ENCODE results near the gene SENP2. TPM values are rescaled to one million over a fixed set of nuclear protein-coding genes. Genes with fewer than 3 reads are reported as not detected.
"Not testable (repeated sequence)": the region's sequence is repeated elsewhere in the genome, so short reads cannot be mapped to it uniquely, and the experiment has no call there.

Gene SENP2
- total and polyA plus RNA-seq, 10 of the 15 experiments (the other 5 are each of a cell fraction or from before 2014, with no cell fraction given): 9.0 to 42.7 (median 25.1) TPM

GRCh38 chr3:185659942-185660921, 74.1 kb downstream of the SENP2 start (continued):
- TF ChIP-seq REST (IDR thresholded peaks at IDR 0.05; ENCODE audit: low read depth, low read length): no peak
- no peak for TF ChIP-seq POU2F2 (IDR thresholded peaks at IDR 0.05; ENCODE audit: borderline replicate concordance, low read depth, low read length)
- TF ChIP-seq SREBF2 (IDR thresholded peaks at IDR 0.05; ENCODE audit: low read length): no peak
- TF ChIP-seq HDAC6 (IDR thresholded peaks at IDR 0.05; ENCODE audit: unreplicated experiment): no peak
- TF ChIP-seq LARP7 (IDR thresholded peaks at IDR 0.05): 0 out of 2 replicates have a peak, but pooled peaks have one; percentile 21
- TF ChIP-seq IRF4 (IDR thresholded peaks at IDR 0.05; ENCODE audit: low read depth, low read length): 0 out of 2 replicates have a peak, but pooled peaks have one; percentile 15
- TF ChIP-seq ETV6 (conservative IDR thresholded peaks at IDR 0.05 in 1 of 2, IDR thresholded peaks at IDR 0.05 in 1 of 2; ENCODE audit: borderline replicate concordance in 1 of 2, low read depth in 1 of 2): no peak
- peak; percentile 97 to 99 (median 98); a peak in 5 of 6 replicates for TF ChIP-seq CTCF (IDR thresholded peaks at IDR 0.05 in 2 of 3, conservative IDR thresholded peaks at IDR 0.05 in 1 of 3; ENCODE audit: control insufficient read depth in 2 of 3, extremely low read depth in 1 of 3, insufficient read depth in 1 of 3, low read depth in 3 of 3, low read length in 3 of 3)
- no peak for TF ChIP-seq E4F1 (IDR thresholded peaks at IDR 0.05; ENCODE audit: borderline replicate concordance, partially characterized antibody)
- TF ChIP-seq WRNIP1 (IDR thresholded peaks at IDR 0.05; ENCODE audit: borderline replicate concordance, low read depth, low read length): 0 out of 2 replicates have a peak, but pooled peaks have one; percentile 28
- TF ChIP-seq SMC3 (IDR thresholded peaks at IDR 0.05; ENCODE audit: borderline replicate concordance, low read length): peak; percentile 71
- peak; percentile 94 for TF ChIP-seq RAD21 (IDR thresholded peaks at IDR 0.05; ENCODE audit: insufficient read depth, low read depth, low read length)

GRCh38 chr3:185661296-185661695, 75.2 kb downstream of the SENP2 start:
- SMC1A ChIA-PET (ENCODE audit: uncharacterized antibody, unreplicated experiment): interaction anchor here (0.6 to 3.2 kb wide), 10 partner anchors 10 to 729 kb away, joined by 3 to 37 read pairs (median 4); no protein-coding TSS in a partner anchor
- BruUV-seq (replicated peaks); H3K4me1 ChIP-seq (ENCODE audit: control insufficient read depth, insufficient read depth, low read length); H3K79me2 ChIP-seq (ENCODE audit: control insufficient read depth, insufficient read depth, low read length); H3K4me3 ChIP-seq; H3K27ac ChIP-seq (ENCODE audit: control insufficient read depth, insufficient read depth); FAIRE-seq; H3K9me3 ChIP-seq (replicated peaks; ENCODE audit: control insufficient read depth, insufficient read depth, low read length); H3K27me3 ChIP-seq (replicated peaks in 1 of 2; ENCODE audit: control insufficient read depth in 2 of 2, insufficient read depth in 2 of 2, low read length in 1 of 2); DNase-seq (ENCODE audit: low read depth, low spot score); H3K4me2 ChIP-seq (ENCODE audit: control insufficient read depth, insufficient read depth); in situ Hi-C loops (cut with MboI); intact Hi-C loops (cut with micrococcal nuclease; ENCODE audit: unreplicated experiment); H2AFZ ChIP-seq (ENCODE audit: control insufficient read depth, low read depth, low read length); H3K36me3 ChIP-seq (ENCODE audit: control insufficient read depth in 2 of 2, insufficient read depth in 2 of 2, low read length in 1 of 2); H3K9ac ChIP-seq (ENCODE audit: control insufficient read depth, insufficient read depth, low read length); H4K20me1 ChIP-seq (ENCODE audit: control insufficient read depth, insufficient read depth); ATAC-seq; POLR2A ChIA-PET: not testable (repeated sequence)
- CTCF ChIA-PET: interaction anchor here (1.0 to 7.1 kb wide), 20 partner anchors 10 to 1161 kb away, joined by 3 to 198 read pairs (median 6); no protein-coding TSS in a partner anchor
- RAD21 ChIA-PET (ENCODE audit: unreplicated experiment): interaction anchor here (0.7 to 3.4 kb wide), 8 partner anchors 104 to 879 kb away, joined by 3 to 34 read pairs (median 6); no protein-coding TSS in a partner anchor
- WGBS (ENCODE audit: insufficient coverage, insufficient replicate concordance, low lambda C conversion rate, missing lambda C conversion rate): 62% methylated on average over 10 of the region's 10 CpGs

All from GM12878 (cell line).